ENCODE results near the gene AIMP1. TPM values are rescaled to one million over a fixed set of nuclear protein-coding genes. Genes with fewer than 3 reads are reported as not detected.

The AIMP1 gene
- total RNA-seq, 2 donors from 2014 or later = 12.6 to 37.3 TPM

GRCh38 chr4:106355193-106355592 lies 38.8 kb downstream of the AIMP1 start:
- ATAC-seq (ENCODE audit: insufficient number of reproducible peaks, low FRiP score, low read depth) (no peak), DNase-seq (ENCODE audit: low spot score) (no peak)
- TF ChIP-seq, protein P1, sequence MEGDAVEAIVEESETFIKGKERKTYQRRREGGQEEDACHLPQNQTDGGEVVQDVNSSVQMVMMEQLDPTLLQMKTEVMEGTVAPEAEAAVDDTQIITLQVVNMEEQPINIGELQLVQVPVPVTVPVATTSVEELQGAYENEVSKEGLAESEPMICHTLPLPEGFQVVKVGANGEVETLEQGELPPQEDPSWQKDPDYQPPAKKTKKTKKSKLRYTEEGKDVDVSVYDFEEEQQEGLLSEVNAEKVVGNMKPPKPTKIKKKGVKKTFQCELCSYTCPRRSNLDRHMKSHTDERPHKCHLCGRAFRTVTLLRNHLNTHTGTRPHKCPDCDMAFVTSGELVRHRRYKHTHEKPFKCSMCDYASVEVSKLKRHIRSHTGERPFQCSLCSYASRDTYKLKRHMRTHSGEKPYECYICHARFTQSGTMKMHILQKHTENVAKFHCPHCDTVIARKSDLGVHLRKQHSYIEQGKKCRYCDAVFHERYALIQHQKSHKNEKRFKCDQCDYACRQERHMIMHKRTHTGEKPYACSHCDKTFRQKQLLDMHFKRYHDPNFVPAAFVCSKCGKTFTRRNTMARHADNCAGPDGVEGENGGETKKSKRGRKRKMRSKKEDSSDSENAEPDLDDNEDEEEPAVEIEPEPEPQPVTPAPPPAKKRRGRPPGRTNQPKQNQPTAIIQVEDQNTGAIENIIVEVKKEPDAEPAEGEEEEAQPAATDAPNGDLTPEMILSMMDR (IDR thresholded peaks at IDR 0.05) = no peak

DNA sequence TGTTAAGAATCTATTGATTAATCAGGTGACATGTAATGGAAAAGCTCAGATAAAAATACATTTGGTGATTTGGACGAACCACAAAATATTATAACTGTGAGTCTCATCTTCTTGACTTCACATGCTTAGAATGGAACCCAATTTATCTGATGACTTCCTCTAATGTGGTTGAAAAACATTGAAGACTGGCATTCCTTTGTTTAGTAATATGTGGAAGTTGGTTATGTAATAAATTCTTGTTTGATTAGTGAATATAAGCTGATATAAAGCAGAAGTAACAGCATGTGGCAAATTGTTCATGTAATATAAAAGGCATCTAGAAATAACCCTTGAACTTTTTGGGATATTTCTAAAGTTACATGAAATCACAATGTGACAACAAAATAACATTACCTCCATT lies 42.5 kb downstream of the AIMP1 start:
- Histone ChIP-seq H3K27me3 (replicated peaks; ENCODE audit: insufficient read depth) (no peaks in the 10 kb centered on the region), H3K36me3 (no peaks in the 10 kb centered on the region), H3K4me1 (ENCODE audit: control insufficient read depth in 1 of 2, low read depth in 2 of 2) (peaks cover 7 to 14% of the 10 kb centered on the region in 2 donors), H3K27ac (no peak overlapping the region), H3K4me3 (no peak overlapping the region), H3K9me3 (no peaks in the 10 kb centered on the region)
- TF ChIP-seq, protein P1 (IDR thresholded peaks at IDR 0.05) = no peak
- DNase-seq (ENCODE audit: low spot score) (no peak), ATAC-seq (ENCODE audit: insufficient number of reproducible peaks, low FRiP score, low read depth) (no peak)

More at GRCh38 chr4:106355193-106355592, 38.8 kb downstream of the AIMP1 start:
- Histone ChIP-seq H3K27me3 (replicated peaks; ENCODE audit: insufficient read depth) (no peaks in the 10 kb centered on the region), H3K4me1 (ENCODE audit: control insufficient read depth in 1 of 2, low read depth in 2 of 2) (peaks cover 7 to 14% of the 10 kb centered on the region in 2 donors), H3K27ac (peak overlapping the region; percentile 46 to 67), H3K4me3 (peak overlapping the region; percentile 66), H3K9me3 (no peaks in the 10 kb centered on the region), H3K36me3 (peaks cover 6% of the 10 kb centered on the region)

GRCh38 chr4:106362086-106362825 lies 45.9 kb downstream of the AIMP1 start:
- Histone ChIP-seq H3K4me3 (no peak overlapping the region), H3K27me3 (replicated peaks; ENCODE audit: insufficient read depth) (no peaks in the 10 kb centered on the region), H3K4me1 (ENCODE audit: control insufficient read depth in 1 of 2, low read depth in 2 of 2) (peaks cover 8 to 18% of the 10 kb centered on the region in 2 donors), H3K9me3 (no peaks in the 10 kb centered on the region), H3K36me3 (no peaks in the 10 kb centered on the region), H3K27ac (no peak overlapping the region)
- DNase-seq (ENCODE audit: low spot score) (no peak), ATAC-seq (ENCODE audit: insufficient number of reproducible peaks, low FRiP score, low read depth) (no peak)
- TF ChIP-seq, protein P1 (IDR thresholded peaks at IDR 0.05) = no peak

DNA sequence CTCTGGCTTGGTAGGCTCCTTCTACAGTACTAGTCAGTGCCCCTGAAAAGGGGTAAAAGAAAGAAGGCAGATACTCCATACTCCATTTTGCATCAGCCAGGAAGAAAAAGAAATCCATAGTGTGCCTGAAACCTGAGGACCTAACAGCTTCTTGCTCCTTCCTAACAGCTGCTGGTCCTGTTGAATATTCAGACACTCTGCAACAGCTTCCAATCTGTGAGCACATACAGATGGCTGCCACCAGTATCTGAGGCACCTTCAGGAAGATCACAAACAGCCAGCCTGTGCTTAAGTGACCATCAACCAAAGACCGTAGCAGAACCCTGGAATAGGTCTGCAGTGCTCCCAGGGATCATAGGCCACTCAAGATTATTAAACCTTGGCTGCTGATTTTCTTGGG lies 47.9 kb downstream of the AIMP1 start:
- DNase-seq (ENCODE audit: low spot score) = no peak
- H3K27ac ChIP-seq = peak overlapping the region in 1 of 2 donors; percentile 10
- no peaks in the 10 kb centered on the region for H3K27me3 ChIP-seq (replicated peaks; ENCODE audit: insufficient read depth)
- no peak for ATAC-seq (ENCODE audit: insufficient number of reproducible peaks, low FRiP score, low read depth)
- H3K4me1 ChIP-seq (ENCODE audit: control insufficient read depth in 1 of 2, low read depth in 2 of 2) = peaks cover 8 to 20% of the 10 kb centered on the region in 2 donors
- H3K36me3 ChIP-seq = no peaks in the 10 kb centered on the region
- TF ChIP-seq, protein P1 (IDR thresholded peaks at IDR 0.05) = no peak
- H3K9me3 ChIP-seq = no peaks in the 10 kb centered on the region
- H3K4me3 ChIP-seq = no peak overlapping the region

DNA sequence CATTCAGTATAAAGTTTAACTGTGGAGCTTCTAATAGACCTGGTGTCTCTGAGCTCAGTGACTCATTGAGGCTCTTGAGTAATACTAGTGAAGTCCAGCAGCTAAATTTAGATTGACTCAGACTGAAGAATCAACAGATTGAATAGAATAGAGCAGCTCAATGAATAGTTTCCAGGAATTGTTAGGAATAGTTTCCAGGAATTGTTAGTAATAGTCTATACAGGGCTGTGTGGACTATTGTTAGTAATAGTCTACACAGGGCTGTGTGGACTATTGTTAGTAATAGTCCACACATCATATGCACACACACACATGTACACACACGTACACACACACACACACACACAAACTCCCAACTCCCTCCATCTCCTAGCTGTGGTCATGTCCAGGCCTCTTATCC lies 49.3 kb downstream of the AIMP1 start:
- H3K36me3 ChIP-seq = no peaks in the 10 kb centered on the region
- H3K4me1 ChIP-seq (ENCODE audit: control insufficient read depth in 1 of 2, low read depth in 2 of 2) = peaks cover 8 to 26% of the 10 kb centered on the region in 2 donors
- DNase-seq (ENCODE audit: low spot score) (no peak), ATAC-seq (ENCODE audit: insufficient number of reproducible peaks, low FRiP score, low read depth) (peak; percentile 95)
- H3K27me3 ChIP-seq (replicated peaks; ENCODE audit: insufficient read depth) = no peaks in the 10 kb centered on the region
- H3K4me3 ChIP-seq = no peak overlapping the region
- no peaks in the 10 kb centered on the region for H3K9me3 ChIP-seq
- TF ChIP-seq, protein P1 (IDR thresholded peaks at IDR 0.05) = no peak
- peak overlapping the region; percentile 56 to 63 for H3K27ac ChIP-seq
